Measurements from ENCODE around the gene TRUB2. TPM values are rescaled to one million over a fixed set of nuclear protein-coding genes. Genes with fewer than 3 reads are reported as not detected.
A peak's percentile ranks its signal among the peaks of the same experiment; 100 is the strongest.

TRUB2 gene
- total and polyA plus RNA-seq, 2 of the 13 experiments (the other 11 are each of a cell fraction or from before 2014, with no cell fraction given), result 22.3 to 41.2 TPM

DNA sequence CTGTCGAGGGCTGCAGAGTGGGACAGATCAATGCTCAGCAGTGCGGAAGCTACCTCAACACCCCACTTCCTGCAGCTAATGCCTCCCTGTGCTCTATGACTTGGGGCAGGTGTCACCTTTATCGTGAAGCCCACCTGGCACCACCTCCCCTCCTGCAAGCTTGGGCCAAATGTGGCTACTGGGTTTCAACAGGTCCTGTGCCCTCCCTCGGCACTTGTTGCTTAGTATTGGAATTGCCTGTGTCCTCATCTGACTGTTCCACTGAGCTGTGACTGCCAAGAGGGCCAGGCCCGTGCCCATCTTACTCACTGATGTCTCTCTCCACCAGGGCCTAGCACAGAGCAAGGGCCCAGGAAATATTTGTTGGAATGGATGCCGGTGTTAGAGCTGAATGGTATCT is 27.5 kb upstream of the TRUB2 start (continued):
- TF ChIP-seq NFATC3 (CRISPR knock-in tag; IDR thresholded peaks at IDR 0.05), result no peak

DNA sequence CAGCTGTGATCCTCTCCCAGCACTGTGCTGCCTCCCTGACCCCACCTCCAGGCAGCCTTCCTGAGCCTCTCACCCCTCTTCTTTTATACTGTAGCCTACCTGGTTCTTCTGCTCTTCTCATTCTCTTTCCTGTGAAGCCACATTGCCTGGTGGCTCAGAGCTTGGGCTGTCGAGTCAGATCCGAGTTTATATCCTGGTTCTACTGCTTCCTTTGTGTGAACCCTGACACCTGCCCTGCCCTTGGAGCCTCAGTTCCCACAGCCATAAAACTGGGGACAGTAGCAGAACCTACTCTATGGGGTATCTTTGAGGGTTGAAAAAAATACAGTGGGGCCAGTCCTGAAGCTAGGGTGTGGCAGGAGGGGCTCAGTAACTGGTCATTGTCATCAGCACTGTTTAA is 26.9 kb upstream of the TRUB2 start:
- Histone ChIP-seq H3K4me1 (ENCODE audit: insufficient read depth, low read length) (peaks cover 8% of the 10 kb centered on the region), H2AFZ (ENCODE audit: low read length) (no peak overlapping the region), H3K4me3 (replicated peaks in 1 of 3; ENCODE audit: insufficient read depth in 1 of 3, low read depth in 2 of 3, low read length in 3 of 3) (no peak overlapping the region), H3K36me3 (replicated peaks in 1 of 2; ENCODE audit: control insufficient read depth in 1 of 2, insufficient read depth in 2 of 2, low read length in 2 of 2) (peaks cover 17 to 50% of the 10 kb centered on the region in 2 experiments; a peak in 4 of 5 replicates), H3K27ac (ENCODE audit: extremely low read length, insufficient read depth, low read length) (no peak overlapping the region), H3K79me2 (ENCODE audit: insufficient read depth, low read length) (no peaks in the 10 kb centered on the region), H3K27me3 (ENCODE audit: control insufficient read depth in 1 of 2, insufficient read depth in 2 of 2, low read length in 2 of 2) (no peaks in the 10 kb centered on the region), H3K9me3 (ENCODE audit: low read length) (no peaks in the 10 kb centered on the region), H3K4me2 (ENCODE audit: low read depth, low read length) (no peak overlapping the region), H4K20me1 (ENCODE audit: insufficient read depth, low read length) (no peaks in the 10 kb centered on the region), H3K9ac (ENCODE audit: insufficient read depth, low read depth, low read length) (no peak overlapping the region)
- ChIA-PET CTCF (ENCODE audit: low intra/inter-chr PET ratio, low total read pairs) (no interaction called here), POLR2A (no interaction called here)
- no peak for ATAC-seq
- 92% methylated on average over 2 of the region's 2 CpGs for WGBS (ENCODE audit: low lambda C conversion rate)
- no peak for FAIRE-seq
- in situ Hi-C loops (cut with HindIII; ENCODE audit: extremely low pct_ligation_motif_present, low pct_unique_long_range_greater_than_20kb) (no loop called here), intact Hi-C loops (cut with micrococcal nuclease; ENCODE audit: unreplicated experiment) (no loop called here)
- TF ChIP-seq CHCHD3 (CRISPR knock-in tag; IDR thresholded peaks at IDR 0.05) (no peak), GATAD1 (CRISPR knock-in tag; IDR thresholded peaks at IDR 0.05) (no peak), KLF13 (CRISPR knock-in tag; IDR thresholded peaks at IDR 0.05) (no peak), ZNF225 (CRISPR knock-in tag; IDR thresholded peaks at IDR 0.05) (no peak), KDM5A (IDR thresholded peaks at IDR 0.05; ENCODE audit: borderline replicate concordance, low read length) (no peak)
- BruUV-seq (replicated peaks), result no TSS peak
- DNase-seq (ENCODE audit: low spot score), result no peak

DNA sequence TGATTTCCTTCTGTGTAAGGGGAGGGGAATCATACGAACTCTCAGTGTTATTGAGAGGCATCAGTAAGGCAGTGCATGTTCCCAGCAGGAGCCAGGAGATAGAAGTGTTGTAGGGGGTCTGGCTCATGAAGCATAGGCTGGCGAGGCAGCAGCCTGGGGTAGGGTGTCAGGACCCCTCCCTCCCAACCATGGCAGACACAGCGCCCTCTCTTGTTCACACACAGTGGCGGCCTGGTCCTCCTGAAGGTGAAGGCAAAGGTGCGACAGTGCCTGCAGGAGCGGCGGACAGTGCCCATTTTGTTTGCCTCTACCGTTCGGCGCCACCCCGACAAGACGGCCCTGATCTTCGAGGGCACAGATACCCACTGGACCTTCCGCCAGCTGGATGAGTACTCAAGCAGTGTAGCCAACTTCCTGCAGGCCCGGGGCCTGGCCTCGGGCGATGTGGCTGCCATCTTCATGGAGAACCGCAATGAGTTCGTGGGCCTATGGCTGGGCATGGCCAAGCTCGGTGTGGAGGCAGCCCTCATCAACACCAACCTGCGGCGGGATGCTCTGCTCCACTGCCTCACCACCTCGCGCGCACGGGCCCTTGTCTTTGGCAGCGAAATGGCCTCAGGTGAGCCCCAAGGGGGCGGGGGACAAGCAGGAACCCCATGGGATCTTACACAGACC is 22.8 kb upstream of the TRUB2 start:
- no peak overlapping the region for H3K4me2 ChIP-seq (ENCODE audit: low read depth, low read length)
- DNase-seq (ENCODE audit: low spot score) (no peak), ATAC-seq (no peak), FAIRE-seq (no peak)
- no peak overlapping the region for H3K27ac ChIP-seq (ENCODE audit: extremely low read length, insufficient read depth, low read length)
- H3K79me2 ChIP-seq (ENCODE audit: insufficient read depth, low read length), result no peaks in the 10 kb centered on the region
- H3K27me3 ChIP-seq (ENCODE audit: control insufficient read depth in 1 of 2, insufficient read depth in 2 of 2, low read length in 2 of 2), result no peaks in the 10 kb centered on the region
- H3K9ac ChIP-seq (ENCODE audit: insufficient read depth, low read depth, low read length), result no peak overlapping the region
- in situ Hi-C loops (cut with HindIII; ENCODE audit: extremely low pct_ligation_motif_present, low pct_unique_long_range_greater_than_20kb), result loop anchor here (5.0 kb wide), 1 partner anchor 48 kb away; no protein-coding TSS in a partner anchor
- H3K36me3 ChIP-seq (replicated peaks in 1 of 2; ENCODE audit: control insufficient read depth in 1 of 2, insufficient read depth in 2 of 2, low read length in 2 of 2), result peaks cover 21 to 50% of the 10 kb centered on the region in 2 experiments; a peak in 4 of 5 replicates
- 95% methylated on average over 20 of the region's 28 CpGs for WGBS (ENCODE audit: low lambda C conversion rate)
- ChIA-PET POLR2A (no interaction called here), CTCF (ENCODE audit: low intra/inter-chr PET ratio, low total read pairs) (no interaction called here)
- H4K20me1 ChIP-seq (ENCODE audit: insufficient read depth, low read length), result no peaks in the 10 kb centered on the region
- no peak overlapping the region for H3K4me3 ChIP-seq (replicated peaks in 1 of 3; ENCODE audit: insufficient read depth in 1 of 3, low read depth in 2 of 3, low read length in 3 of 3)
- intact Hi-C loops (cut with micrococcal nuclease; ENCODE audit: unreplicated experiment), result no loop called here
- H3K4me1 ChIP-seq (ENCODE audit: insufficient read depth, low read length), result peaks cover 15% of the 10 kb centered on the region
- no peak overlapping the region for H2AFZ ChIP-seq (ENCODE audit: low read length)
- H3K9me3 ChIP-seq (ENCODE audit: low read length), result no peaks in the 10 kb centered on the region
- TF ChIP-seq, protein P1, sequence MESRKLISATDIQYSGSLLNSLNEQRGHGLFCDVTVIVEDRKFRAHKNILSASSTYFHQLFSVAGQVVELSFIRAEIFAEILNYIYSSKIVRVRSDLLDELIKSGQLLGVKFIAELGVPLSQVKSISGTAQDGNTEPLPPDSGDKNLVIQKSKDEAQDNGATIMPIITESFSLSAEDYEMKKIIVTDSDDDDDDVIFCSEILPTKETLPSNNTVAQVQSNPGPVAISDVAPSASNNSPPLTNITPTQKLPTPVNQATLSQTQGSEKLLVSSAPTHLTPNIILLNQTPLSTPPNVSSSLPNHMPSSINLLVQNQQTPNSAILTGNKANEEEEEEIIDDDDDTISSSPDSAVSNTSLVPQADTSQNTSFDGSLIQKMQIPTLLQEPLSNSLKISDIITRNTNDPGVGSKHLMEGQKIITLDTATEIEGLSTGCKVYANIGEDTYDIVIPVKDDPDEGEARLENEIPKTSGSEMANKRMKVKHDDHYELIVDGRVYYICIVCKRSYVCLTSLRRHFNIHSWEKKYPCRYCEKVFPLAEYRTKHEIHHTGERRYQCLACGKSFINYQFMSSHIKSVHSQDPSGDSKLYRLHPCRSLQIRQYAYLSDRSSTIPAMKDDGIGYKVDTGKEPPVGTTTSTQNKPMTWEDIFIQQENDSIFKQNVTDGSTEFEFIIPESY (CRISPR knock-in tag; IDR thresholded peaks at IDR 0.05), result peak; percentile 97
- TF ChIP-seq AGO2 (optimal IDR thresholded peaks at IDR 0.05; ENCODE audit: low read depth, low read length) (peak; percentile 22), ASH2L (IDR thresholded peaks at IDR 0.05; ENCODE audit: insufficient read length, low read depth, low read length) (no peak)
- BruUV-seq (replicated peaks), result no TSS peak
